CD14-positive monocyte (primary cell): Measurements from ENCODE around the gene SUFU. TPM values are rescaled to one million over a fixed set of nuclear protein-coding genes. Genes with fewer than 3 reads are reported as not detected.

Source experiments
- DNase-seq, 3 donors: peaks; one replicate each; pipeline ENCODE4 v3.0.0-alpha.2; 2011 to 2022
- H2AFZ ChIP-seq: 2 replicates; pipeline ENCODE4 v1.6.0; 2012; ENCODE audit warnings: mild to moderate bottlenecking, low read depth, low read length, inconsistent platforms; ENCODE audit not compliant: insufficient read depth, poor library complexity, severe bottlenecking
- H3K27ac ChIP-seq, 2 donors: 1 replicate in 1 of 2; 2 replicates in 1 of 2; pipeline ENCODE4 v1.5.1; 2012 to 2013; ENCODE audit warnings: low read length in 2 of 2, control low read depth in 1 of 2, inconsistent platforms in 1 of 2, low read depth in 1 of 2, mild to moderate bottlenecking in 1 of 2
- H3K27me3 ChIP-seq, 2 donors: one replicate each; pipeline versions ENCODE4 v1.6.0 to v1.6.1; 2011 to 2013; ENCODE audit warnings: low read length in 2 of 2; ENCODE audit not compliant: control insufficient read depth in 2 of 2, insufficient read depth in 2 of 2
- H3K36me3 ChIP-seq, 2 donors: replicated peaks in 1 of 2; 1 replicate in 1 of 2; 2 replicates in 1 of 2; pipeline versions ENCODE4 v1.5.1 to v1.6.1; 2012 to 2013; ENCODE audit warnings: low read length in 2 of 2, control low read depth in 1 of 2, inconsistent platforms in 1 of 2, mild to moderate bottlenecking in 1 of 2; ENCODE audit not compliant: insufficient read depth in 2 of 2, control insufficient read depth in 1 of 2
- H3K4me1 ChIP-seq, 2 donors: 1 replicate in 1 of 2; 2 replicates in 1 of 2; pipeline versions ENCODE4 v1.5.1 to v1.6.1; 2012 to 2013; ENCODE audit warnings: low read length in 2 of 2, control low read depth in 1 of 2, inconsistent platforms in 1 of 2, mild to moderate bottlenecking in 1 of 2, moderate library complexity in 1 of 2; ENCODE audit not compliant: insufficient read depth in 2 of 2, control insufficient read depth in 1 of 2
- H3K4me2 ChIP-seq: replicated peaks from 2 replicates; pipeline ENCODE3; 2012; ENCODE audit warnings: low read length, moderate library complexity, mild to moderate bottlenecking; ENCODE audit not compliant: poor library complexity, severe bottlenecking; ENCODE audit errors: extremely low read depth
- H3K4me3 ChIP-seq, 3 experiments: fragments of 200-600 bp in 1 of 3; sonication (generic) in 1 of 3; replicated peaks in 1 of 3; 1 replicate in 2 of 3; 2 replicates in 1 of 3; pipeline ENCODE4 v1.5.1; 2011 to 2013; ENCODE audit warnings: low read length in 3 of 3, mild to moderate bottlenecking in 3 of 3, control low read depth in 2 of 3, low read depth in 2 of 3, inconsistent platforms in 1 of 3, moderate library complexity in 1 of 3
- H3K79me2 ChIP-seq: 2 replicates; pipeline ENCODE4 v1.6.0; 2012; ENCODE audit warnings: mild to moderate bottlenecking, control low read depth, inconsistent platforms, low read length, moderate library complexity; ENCODE audit not compliant: insufficient read depth
- H3K9ac ChIP-seq: 2 replicates; pipeline ENCODE4 v1.6.0; 2017; ENCODE audit warnings: low read length, mild to moderate bottlenecking; ENCODE audit not compliant: insufficient read depth, poor library complexity, severe bottlenecking
- H3K9me3 ChIP-seq, 2 donors: replicated peaks in 1 of 2; 1 replicate in 1 of 2; 2 replicates in 1 of 2; pipeline versions ENCODE4 v1.5.1 to v1.6.1; 2012 to 2013; ENCODE audit warnings: low read length in 2 of 2, control low read depth in 1 of 2; ENCODE audit not compliant: control insufficient read depth in 1 of 2, insufficient read depth in 1 of 2
- H4K20me1 ChIP-seq: 2 replicates; pipeline ENCODE4 v1.6.0; 2012; ENCODE audit warnings: mild to moderate bottlenecking, low read length, control low read depth, moderate library complexity; ENCODE audit not compliant: insufficient read depth
- H3K27ac Mint-ChIP-seq, 7 donors: one replicate each; pipeline ENCODE4 v1.8.0; 2020; ENCODE audit warnings: mild to moderate bottlenecking in 7 of 7, mixed read lengths in 7 of 7, moderate library complexity in 6 of 7, inconsistent platforms in 2 of 7
- H3K27me3 Mint-ChIP-seq, 3 donors: one replicate each; pipeline ENCODE4 v1.8.0; 2021 to 2022; ENCODE audit warnings: low read depth in 3 of 3, mild to moderate bottlenecking in 3 of 3, mixed read lengths in 3 of 3, moderate library complexity in 3 of 3, inconsistent platforms in 1 of 3
- H3K36me3 Mint-ChIP-seq, 2 donors: one replicate each; pipeline ENCODE4 v1.8.0; 2020; ENCODE audit warnings: mixed read lengths in 2 of 2, inconsistent platforms in 1 of 2, mild to moderate bottlenecking in 1 of 2
- H3K4me1 Mint-ChIP-seq: one replicate; pipeline ENCODE4 v1.8.0; 2020; ENCODE audit warnings: mild to moderate bottlenecking, mixed read lengths
- H3K4me3 Mint-ChIP-seq, 2 donors: one replicate each; pipeline ENCODE4 v1.8.0; 2020; ENCODE audit warnings: mild to moderate bottlenecking in 2 of 2, mixed read lengths in 2 of 2, moderate library complexity in 1 of 2
- H3K9me3 Mint-ChIP-seq, 7 donors: one replicate each; pipeline ENCODE4 v1.8.0; 2020 to 2022; ENCODE audit warnings: mixed read lengths in 7 of 7, mild to moderate bottlenecking in 6 of 7, moderate library complexity in 6 of 7, inconsistent platforms in 2 of 7
- WGBS: methylation state at CpG from one replicate; pipeline ENCODE4 v1.1.5; 2013; ENCODE audit warnings: missing lambda C conversion rate; ENCODE audit not compliant: insufficient coverage; 5-methylcytosine and 5-hydroxymethylcytosine counted together
- intact Hi-C, 2 donors: fragments of 100-400 bp; cut with micrococcal nuclease; formaldehyde crosslinking; loops; one replicate each; pipeline versions ENCODE4 v1.15.0 to v1.15.1; 2023
- polyA plus RNA-seq, 3 donors: library from polyadenylated mRNA; depleted of rRNA in 1 of 3; unstranded in 2 of 3; stranded (reverse) in 1 of 3; fragments of 300-500 nt in 2 of 3; fragments of >200 nt in 1 of 3; fragmentation: Illumina TruSeq in 2 of 3; gene quantifications; 1 replicate in 2 of 3; 2 replicates in 1 of 3; pipeline ENCODE4 v1.2.3, GENCODE V29; 2012 to 2021
- TF ChIP-seq, protein P1 (sequence below): fragments of 200-600 bp; IDR thresholded peaks from one replicate; pipeline ENCODE4 v1.8.0; 2022; ENCODE audit warnings: antibody characterized with exemption, mild to moderate bottlenecking

The SUFU gene
- polyA plus RNA-seq, 3 donors: 3.2 to 10.0 (median 5.7) TPM

DNA sequence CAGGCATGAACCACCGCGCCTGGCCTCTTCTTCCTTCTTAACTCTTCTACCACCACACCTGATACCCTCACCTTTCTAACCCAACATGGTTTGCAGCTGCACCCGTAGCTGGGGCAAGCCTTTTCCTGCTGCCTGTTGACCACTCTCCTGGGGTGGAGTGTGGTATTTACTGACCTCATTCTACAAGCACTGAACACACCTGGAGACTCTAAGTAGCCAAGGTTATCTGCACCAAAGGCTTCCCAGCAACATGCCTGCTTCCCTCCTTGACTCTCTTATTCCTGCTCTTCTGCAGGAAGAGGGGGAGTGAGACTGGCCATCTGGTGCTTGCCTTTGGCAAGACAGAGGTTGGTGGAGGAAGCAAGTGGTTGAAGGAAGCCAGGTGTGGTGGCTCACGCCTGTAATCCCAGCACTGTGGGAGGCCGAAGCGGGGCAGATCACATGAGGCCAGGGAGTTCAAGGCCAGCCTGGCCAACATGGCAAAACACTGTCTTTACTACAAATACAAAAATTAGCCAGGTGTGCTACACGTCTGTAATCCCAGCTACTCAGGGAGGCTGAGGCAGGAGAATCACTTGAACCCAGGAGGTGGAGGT is 11.3 kb upstream of the SUFU start:
- Histone ChIP-seq H3K4me1 (no peaks in the 10 kb centered on the region), H3K4me2 (no peak overlapping the region), H3K4me3 (no peak overlapping the region), H2AFZ (no peak overlapping the region), H3K9ac (no peak overlapping the region), H4K20me1 (peaks cover 91% of the 10 kb centered on the region), H3K27me3 (no peaks in the 10 kb centered on the region), H3K9me3 (no peaks in the 10 kb centered on the region), H3K79me2 (peaks cover 71% of the 10 kb centered on the region), H3K36me3 (peaks cover 31 to 78% of the 10 kb centered on the region in 2 donors), H3K27ac (peak overlapping the region in 1 of 2 donors; percentile 36)
- Mint-ChIP-seq H3K27me3 (no peaks in the 10 kb centered on the region), H3K27ac (peak overlapping the region in 3 of 7 donors; percentile 56 to 75 (median 61)), H3K4me3 (no peak overlapping the region), H3K9me3 (peaks cover 0 to 3% (median 0%) of the 10 kb centered on the region in 7 donors), H3K36me3 (peaks cover 38 to 82% of the 10 kb centered on the region in 2 donors), H3K4me1 (peaks cover 7% of the 10 kb centered on the region)
- no peak for DNase-seq
- intact Hi-C loops: no loop called here
- no CpG with 5 or more reads among the region's 7 CpGs for WGBS
- TF ChIP-seq, protein P1, sequence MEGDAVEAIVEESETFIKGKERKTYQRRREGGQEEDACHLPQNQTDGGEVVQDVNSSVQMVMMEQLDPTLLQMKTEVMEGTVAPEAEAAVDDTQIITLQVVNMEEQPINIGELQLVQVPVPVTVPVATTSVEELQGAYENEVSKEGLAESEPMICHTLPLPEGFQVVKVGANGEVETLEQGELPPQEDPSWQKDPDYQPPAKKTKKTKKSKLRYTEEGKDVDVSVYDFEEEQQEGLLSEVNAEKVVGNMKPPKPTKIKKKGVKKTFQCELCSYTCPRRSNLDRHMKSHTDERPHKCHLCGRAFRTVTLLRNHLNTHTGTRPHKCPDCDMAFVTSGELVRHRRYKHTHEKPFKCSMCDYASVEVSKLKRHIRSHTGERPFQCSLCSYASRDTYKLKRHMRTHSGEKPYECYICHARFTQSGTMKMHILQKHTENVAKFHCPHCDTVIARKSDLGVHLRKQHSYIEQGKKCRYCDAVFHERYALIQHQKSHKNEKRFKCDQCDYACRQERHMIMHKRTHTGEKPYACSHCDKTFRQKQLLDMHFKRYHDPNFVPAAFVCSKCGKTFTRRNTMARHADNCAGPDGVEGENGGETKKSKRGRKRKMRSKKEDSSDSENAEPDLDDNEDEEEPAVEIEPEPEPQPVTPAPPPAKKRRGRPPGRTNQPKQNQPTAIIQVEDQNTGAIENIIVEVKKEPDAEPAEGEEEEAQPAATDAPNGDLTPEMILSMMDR: no peak

DNA sequence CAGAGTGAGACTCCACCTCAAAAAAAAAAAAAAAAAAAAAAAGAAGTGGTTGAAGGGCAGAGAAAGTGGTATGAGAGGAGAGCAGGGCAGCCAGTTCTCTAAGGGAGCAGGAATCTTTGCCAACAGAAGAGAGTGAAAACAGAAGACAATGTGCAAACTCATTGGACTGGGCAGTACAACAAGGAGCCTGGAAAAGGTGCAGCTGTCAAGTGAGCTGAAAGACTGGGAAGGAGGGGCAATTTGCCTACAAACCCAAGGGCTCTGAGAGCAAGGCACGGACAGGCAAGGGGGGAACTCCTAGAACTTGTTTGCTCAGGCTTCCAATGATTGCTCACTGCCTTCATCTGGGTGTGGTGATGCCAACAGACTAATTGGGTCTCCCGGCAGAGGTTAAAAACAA is 10.8 kb upstream of the SUFU start:
- Histone ChIP-seq H3K4me2 (no peak overlapping the region), H3K36me3 (peaks cover 27 to 73% of the 10 kb centered on the region in 2 donors), H3K79me2 (peaks cover 76% of the 10 kb centered on the region), H3K4me3 (no peak overlapping the region), H3K9ac (no peak overlapping the region), H3K4me1 (no peaks in the 10 kb centered on the region), H3K9me3 (no peaks in the 10 kb centered on the region), H3K27ac (peak overlapping the region in 1 of 2 donors; percentile 18), H3K27me3 (no peaks in the 10 kb centered on the region), H2AFZ (no peak overlapping the region), H4K20me1 (peaks cover 94% of the 10 kb centered on the region)
- 49% methylated on average over 2 of the region's 2 CpGs for WGBS
- Mint-ChIP-seq H3K9me3 (peaks cover 0 to 2% (median 0%) of the 10 kb centered on the region in 7 donors), H3K36me3 (peaks cover 36 to 81% of the 10 kb centered on the region in 2 donors), H3K27me3 (no peaks in the 10 kb centered on the region), H3K27ac (peak overlapping the region in 4 of 7 donors; percentile 28 to 75 (median 42)), H3K4me3 (no peak overlapping the region), H3K4me1 (peaks cover 7% of the 10 kb centered on the region)
- no peak for DNase-seq
- TF ChIP-seq, protein P1: no peak
- intact Hi-C loops: no loop called here
